ENCODE results near the gene GAS2L3.
"Not testable (repeated sequence)": the region's sequence is repeated elsewhere in the genome, so short reads cannot be mapped to it uniquely, and the experiment has no call there.

Gene GAS2L3

GRCh38 chr12:100573292-100574186 is at the start of gene GAS2L3:
Gene GAS2L3 (plus strand): TSS chr12:100573684. CDS start chr12:100594905, 21,221 bp downstream.
- DNase-seq = peak; percentile 71

DNA sequence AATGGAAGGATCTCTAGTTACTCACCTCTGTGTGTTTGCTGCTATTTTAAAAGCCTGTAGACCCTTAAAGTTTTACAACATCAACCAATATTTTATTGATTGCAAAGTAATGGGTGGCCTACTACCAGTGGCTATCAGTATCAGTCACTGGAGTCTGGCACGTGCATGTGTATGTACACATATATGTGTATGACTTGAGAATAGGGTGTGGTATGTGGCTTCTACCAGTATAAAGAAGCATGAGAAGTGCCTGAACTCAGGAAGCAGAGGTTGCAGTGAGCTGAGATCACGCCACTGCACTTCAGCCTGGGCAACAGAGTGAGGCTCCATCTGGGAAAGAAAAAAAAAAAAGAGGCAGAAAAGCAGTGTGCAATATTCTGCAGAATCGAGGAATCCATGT is 45.5 kb upstream of the GAS2L3 start:
- no peak for DNase-seq

- DNase-seq = no peak
Observed at GRCh38 chr12:100528471-100529127, 44.9 kb upstream of the GAS2L3 start.

DNA sequence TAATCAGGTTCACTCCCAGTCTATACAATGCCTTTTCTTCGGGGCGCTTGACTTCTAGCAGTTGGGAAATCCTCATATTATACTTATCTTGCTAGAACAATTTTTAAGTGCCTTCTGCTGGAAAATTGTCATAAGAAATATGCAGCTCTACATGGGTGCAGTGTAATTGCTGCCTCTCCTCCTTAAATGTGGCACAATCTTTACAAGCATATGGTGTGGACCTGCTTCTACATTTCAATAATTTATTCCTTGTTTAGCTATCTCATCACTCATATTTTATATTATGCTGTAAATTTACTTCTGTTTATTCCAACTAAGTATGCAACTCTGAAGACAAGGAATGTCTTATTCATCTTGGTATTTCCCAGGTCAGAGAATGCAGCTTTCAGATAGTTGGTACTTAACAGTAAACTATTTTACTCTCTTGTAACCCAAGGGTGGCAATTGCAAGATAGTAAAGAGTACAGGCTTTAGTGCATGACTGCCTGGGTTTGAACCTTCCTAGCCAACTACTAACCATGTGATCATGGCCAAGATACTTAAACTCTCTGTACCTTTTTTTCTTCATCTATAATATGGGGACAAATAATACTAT is 43.6 kb upstream of the GAS2L3 start:
- DNase-seq = no peak

- no peak for DNase-seq
Observed at GRCh38 chr12:100533376-100533775, 40.1 kb upstream of the GAS2L3 start.

DNA sequence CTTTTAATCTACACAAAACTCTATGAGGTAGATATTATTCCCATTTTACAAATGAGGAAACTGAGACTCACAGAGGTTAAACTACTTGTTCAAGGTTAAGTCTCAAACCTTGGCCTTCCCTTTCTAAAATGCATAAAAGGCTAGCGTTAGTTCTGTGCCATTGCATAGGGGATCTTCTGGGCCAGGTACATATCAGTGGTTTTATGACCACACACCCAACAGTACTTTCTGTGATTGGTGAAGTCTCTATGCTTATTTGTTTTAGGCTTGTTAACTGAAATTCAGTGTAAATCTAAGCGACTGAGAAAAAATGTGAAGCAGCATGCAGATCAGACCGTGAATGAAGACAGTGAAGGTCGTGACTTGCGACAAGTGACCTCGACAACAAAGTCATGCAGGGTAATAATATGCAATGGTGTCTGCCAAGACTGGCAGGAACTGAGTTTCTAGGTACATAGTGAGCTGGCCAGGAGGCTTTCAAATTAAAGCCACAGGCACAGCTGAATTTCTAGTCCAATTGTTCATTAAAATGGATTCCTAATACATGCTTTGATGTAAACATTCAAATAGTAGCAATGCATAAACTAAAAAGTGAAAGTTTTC is 38.8 kb upstream of the GAS2L3 start:
- DNase-seq = no peak

DNA sequence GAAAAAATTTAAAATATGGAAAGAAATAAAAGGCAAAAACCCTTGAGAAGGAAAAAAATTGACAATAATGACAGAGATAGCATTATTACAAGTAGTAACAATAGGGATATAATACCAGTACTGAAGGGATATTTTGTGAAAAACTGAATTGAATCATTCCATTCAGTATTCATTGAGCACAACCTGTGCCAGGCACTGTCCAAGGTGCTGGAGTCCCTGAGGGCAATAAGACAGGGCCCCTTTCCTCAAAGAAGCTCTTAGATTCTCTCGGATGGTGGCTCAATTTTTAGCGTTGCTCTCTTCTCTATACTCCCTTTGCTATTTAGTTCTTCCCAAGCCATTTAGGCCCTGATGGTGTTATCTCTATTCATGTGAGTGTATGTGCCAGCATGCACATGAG is 34.3 kb upstream of the GAS2L3 start:
- DNase-seq = no peak

GRCh38 chr12:100544165-100544564 is 29.3 kb upstream of the GAS2L3 start:
- no peak for DNase-seq

DNA sequence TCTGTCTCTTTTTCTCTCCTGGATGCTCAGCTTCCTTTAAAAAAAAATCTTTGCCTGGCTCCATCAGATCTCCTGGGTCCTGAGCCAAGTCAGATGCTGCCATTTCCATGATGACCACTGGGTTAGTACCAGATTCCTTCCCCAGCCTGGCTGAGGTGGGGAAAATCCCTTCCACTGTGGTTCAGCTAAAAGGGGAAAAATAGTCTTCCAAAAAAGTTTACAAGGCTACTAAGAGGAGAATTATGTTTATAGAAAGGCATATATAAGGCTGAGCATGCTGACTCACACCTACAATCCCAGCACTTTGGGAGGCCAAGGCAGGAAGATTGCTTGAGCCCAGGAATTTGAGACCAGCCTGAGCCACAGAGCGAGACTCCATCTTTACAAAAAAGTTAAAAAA is 28.4 kb upstream of the GAS2L3 start:
- DNase-seq = no peak

DNA sequence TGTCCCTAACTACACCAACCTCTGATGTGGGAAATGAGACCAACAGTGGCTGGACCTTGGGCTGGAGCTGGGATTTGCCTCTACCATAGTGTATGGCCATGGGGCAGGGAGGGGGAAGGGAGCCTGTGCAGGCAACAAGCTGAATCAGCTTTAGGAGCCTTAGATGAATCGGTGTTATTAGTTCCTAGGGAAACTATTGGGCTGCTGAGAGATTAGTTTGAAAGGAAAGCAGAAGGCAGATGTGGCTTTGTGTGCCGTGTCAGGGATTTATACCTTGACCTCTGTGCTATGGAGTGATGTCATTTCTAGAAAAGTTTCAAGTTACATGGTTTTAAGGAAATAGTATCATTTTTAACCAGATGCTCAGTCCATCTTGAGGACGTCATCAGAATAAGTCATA is 19.5 kb upstream of the GAS2L3 start:
- no peak for DNase-seq

GRCh38 chr12:100554608-100555077 is 18.8 kb upstream of the GAS2L3 start:
- DNase-seq = no peak

DNA sequence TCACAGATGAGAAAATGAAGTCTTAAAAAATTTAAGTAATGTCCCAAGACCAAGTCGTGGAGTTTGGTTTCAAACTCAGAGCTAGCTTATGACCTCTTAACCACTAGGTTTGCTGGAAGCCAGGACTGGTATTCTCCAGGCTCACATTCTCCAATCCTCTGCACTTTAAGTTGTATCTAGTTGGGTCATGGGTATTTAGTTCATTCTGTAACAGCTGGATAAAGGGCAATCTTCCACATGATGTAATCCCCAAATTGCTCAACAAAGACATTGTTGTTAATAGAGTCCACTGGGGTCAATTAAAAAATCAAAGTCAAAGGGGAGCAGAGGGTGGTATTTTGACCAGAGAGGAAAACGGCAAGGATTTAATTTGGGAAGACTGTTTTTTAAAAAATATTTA is 17.8 kb upstream of the GAS2L3 start:
- DNase-seq = no peak

DNA sequence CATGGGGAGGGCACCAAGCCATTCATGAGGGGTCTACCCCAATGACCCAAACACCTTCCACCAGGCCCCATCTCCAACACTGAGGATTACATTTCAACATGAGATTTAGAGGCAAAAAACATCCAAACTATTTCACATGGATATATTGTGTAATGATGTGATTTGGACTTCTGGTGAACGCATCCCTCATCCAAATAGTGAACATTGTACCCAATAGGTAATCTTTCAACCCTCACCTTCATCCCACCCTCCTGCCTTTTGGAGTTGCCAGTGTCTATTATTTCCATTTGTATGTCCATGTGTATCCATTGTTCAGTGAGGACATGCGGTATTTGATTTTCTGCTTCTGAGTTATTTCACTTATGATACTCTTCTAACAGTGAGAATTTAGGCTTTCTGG is 16.1 kb upstream of the GAS2L3 start:
- no peak for DNase-seq

- DNase-seq = not testable (repeated sequence)
Observed at GRCh38 chr12:100559261-100559660, 14.2 kb upstream of the GAS2L3 start.

DNA sequence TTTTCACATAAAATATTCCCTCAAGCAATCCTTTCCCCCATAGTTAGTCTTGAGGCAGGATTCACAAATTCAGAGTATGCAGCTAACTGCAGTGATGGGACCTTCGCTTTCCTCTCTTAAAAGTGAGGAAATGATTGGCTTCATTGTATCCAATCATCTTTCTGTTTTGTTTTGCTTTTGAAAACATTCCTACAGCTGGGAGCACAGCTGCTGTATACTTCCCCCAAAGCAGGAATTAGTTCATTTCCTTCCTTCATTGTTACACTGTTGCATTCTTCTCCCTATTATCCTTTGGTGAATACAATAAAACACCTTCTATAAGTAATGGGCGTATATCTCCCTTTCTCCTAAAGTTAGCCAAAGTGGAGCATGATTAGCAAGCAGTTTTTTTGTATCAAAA is 9.4 kb upstream of the GAS2L3 start:
- DNase-seq = no peak

DNA sequence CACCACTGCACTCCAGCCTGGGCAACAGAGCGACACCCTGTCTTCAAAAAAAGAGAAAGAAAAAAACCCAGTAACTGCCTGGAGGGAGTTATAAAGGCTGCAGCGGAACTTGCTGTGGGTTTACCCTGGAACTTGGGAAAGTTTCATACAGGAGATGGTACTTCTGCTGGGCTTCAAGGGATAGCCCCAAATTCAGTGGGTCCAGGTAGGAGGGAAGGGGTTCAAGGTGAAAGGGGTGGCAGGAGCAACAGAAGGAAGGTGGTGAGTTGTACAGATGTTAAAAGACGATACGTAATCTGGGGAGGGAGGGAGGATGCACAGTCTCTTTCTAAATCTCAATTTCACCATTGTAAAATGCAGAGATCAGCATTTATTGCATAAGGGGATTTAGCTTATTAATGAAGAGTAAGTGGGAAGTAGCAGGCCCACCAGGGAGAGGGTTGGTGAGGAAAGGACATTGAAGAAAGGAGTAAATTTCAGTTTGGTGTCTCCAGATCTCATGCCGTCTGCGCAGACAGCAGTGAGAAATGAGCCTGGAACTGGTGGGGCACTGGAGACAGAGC is 8.5 kb upstream of the GAS2L3 start:
- DNase-seq = no peak

DNA sequence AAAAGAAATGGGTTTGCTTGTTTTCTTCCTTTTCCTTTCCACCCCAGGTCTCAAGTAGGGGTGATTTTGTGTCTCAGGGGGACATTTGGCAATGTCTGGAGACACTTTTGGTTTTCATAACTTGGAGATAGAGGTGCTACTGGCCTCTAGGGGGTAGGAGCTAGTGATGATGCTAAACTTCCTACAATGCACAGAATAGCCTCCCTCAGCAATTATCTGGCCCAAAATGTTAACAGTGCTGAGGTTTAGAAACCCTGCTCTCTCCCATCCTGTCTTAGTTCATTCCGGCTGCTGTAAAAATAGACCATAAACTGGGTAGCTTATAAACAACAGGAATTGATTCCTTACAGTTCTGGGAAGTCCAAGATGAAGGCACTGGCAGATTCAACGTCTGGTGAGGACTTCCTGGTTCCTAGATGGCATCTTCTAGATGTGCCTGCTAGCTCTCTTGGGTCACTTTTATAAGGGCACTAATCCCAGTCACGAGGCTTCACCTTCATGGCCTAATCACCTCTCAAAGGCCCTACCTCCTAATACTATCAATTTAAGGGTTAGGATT is 7.4 kb upstream of the GAS2L3 start:
- no peak for DNase-seq

DNA sequence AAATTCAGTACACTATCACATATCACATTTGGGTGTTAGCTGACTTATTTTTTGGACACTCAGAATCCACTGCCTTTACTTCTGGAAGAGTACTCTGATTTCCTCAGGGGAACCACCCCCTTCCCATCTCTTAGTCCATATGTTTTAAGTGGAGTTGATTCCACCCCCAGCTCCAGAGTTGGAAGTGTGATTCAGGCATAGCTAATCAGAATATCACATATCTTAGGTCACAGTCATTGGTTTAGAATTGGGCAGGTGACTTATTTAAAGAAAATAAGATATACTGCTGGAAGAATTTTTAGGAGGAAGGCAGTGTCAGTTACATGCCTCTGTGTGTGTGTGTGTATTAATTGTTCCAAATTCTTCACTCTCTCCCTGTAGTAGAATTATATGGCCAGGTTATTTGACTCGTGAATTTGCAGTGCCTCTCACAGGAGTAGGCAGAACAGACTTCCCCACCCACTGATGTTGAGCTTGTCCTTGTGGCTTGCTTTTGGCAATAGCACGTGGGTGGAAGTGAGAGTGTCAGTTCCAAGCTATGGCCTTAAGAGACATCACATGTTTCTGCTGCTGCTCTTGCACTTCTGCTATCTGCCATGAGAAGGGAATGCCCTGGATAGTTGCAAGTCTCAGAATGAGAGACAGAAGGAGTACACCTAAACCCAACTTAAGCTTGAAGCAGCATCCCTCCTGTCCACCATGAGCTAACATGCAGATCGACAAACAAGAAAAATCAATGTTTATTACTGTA is 6.4 kb upstream of the GAS2L3 start:
- no peak for DNase-seq

DNA sequence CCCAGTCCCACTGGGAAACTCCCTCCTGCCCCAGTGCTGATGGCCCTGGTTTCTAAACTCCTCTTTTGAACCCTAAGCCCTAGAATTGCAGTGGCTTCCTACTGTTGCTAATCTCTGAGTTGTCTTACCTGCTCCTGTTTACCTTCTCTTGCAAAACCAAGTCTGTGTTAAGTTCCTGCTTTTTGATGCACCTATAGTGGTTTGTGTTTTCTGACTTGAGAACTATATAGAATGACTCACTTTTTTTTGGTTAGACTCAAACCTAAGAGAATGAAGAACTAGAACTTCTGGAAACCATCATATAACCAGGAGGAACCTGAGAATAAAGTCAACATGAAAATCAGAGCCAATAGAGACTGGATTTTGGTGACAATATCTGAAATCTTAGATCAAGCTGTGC is 5.5 kb upstream of the GAS2L3 start:
- no peak for DNase-seq

DNA sequence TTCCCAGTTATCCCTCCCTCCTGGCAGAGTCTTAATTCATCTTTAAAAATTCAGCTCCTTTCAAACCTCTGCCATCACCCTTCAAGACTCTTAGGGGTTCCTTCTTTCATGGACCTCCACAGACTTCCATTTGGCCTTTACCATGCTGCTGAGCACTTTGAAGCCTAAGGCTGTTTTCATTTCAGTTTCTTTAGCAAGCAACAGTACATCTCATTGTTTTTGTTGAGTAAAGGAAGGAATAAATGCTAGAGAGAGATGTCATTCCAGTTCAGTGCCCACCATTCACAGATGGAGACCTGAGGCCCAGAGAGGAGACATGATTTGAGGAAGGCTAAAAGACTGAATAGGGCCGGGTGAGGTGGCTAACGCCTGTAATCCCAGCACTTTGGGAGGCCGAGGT is 1.3 kb upstream of the GAS2L3 start:
- DNase-seq = no peak

DNA sequence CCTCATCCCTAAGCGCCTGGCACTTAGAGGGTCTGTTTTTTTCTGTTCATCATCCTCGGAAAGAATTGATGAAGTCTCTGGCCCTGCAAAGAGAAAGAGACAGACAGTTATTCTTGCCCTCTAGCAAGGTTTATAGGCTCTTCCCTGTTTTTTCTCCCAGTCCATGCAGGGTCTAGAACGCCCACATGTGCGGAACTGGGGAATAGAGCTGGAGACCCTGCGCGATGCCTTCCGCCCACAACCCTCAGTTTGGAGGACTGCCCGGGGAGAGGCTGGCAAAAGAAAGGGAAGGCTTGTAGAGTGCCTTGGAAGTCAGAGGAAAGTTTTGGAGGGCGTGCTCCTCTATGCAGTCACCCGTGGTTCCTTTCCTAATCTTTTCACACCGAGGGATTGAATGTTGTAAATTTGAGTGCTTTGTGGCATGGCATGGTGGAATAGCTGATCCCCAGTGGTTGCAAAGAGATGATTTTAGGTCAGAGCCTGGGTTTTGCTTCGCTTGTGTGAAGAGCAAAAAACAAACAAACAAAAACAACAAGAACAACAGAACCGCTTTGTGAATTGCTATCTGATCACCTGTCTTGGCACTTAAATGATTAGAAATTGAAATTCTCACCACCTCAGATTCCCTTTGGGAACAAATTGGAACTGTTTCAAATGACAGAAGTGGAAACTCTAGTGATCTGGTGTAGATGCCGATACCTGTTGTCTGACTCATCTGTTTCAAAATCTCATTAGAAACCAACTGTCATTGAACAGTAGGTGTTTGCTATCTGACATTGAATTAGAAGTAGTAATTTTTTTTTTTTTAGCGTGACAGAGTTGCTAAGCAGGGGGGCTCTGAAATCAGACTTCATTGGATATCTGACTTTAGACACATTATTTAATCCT is 947 bp downstream of the GAS2L3 start:
- DNase-seq = no peak

All from activated CD4-positive, CD25-positive, alpha-beta regulatory T cell treated with anti-CD3 and anti-CD28 coated beads, Interleukin-2, amount 50 U/mL, for 72 hours (primary cell).